Duodenal mucosa (tissue), 2 donors: Measurements from ENCODE around the gene MESP2.
"Not testable (repeated sequence)": the region's sequence is repeated elsewhere in the genome, so short reads cannot be mapped to it uniquely, and the experiment has no call there.

ENCODE experiments used
- H3K27ac ChIP-seq: one replicate; pipeline ENCODE4 v1.7.0; 2013; ENCODE audit warnings: low read depth, low read length
- H3K27me3 ChIP-seq, 2 donors: one replicate each; pipeline ENCODE4 v1.7.0; 2013; ENCODE audit warnings: low read length in 2 of 2, control low read depth in 1 of 2; ENCODE audit not compliant: insufficient read depth in 2 of 2, control insufficient read depth in 1 of 2
- H3K36me3 ChIP-seq, 2 donors: one replicate each; pipeline ENCODE4 v1.7.0; 2013; ENCODE audit warnings: low read length in 2 of 2, control low read depth in 1 of 2; ENCODE audit not compliant: insufficient read depth in 2 of 2, control insufficient read depth in 1 of 2
- H3K4me1 ChIP-seq, 2 donors: one replicate each; pipeline ENCODE4 v1.7.0; 2013; ENCODE audit warnings: low read length in 2 of 2, control low read depth in 1 of 2; ENCODE audit not compliant: insufficient read depth in 2 of 2, control insufficient read depth in 1 of 2
- H3K4me3 ChIP-seq, 2 donors: one replicate each; pipeline ENCODE4 v1.7.0; 2013; ENCODE audit warnings: low read length in 2 of 2, low read depth in 1 of 2
- H3K9ac ChIP-seq, 2 donors: one replicate each; pipeline ENCODE4 v1.7.0; 2013; ENCODE audit warnings: low read length in 2 of 2, low read depth in 1 of 2
- H3K9me3 ChIP-seq, 2 donors: one replicate each; pipeline ENCODE4 v1.7.0; 2013; ENCODE audit warnings: low read length in 2 of 2, control low read depth in 1 of 2; ENCODE audit not compliant: control insufficient read depth in 1 of 2

The MESP2 gene

DNA sequence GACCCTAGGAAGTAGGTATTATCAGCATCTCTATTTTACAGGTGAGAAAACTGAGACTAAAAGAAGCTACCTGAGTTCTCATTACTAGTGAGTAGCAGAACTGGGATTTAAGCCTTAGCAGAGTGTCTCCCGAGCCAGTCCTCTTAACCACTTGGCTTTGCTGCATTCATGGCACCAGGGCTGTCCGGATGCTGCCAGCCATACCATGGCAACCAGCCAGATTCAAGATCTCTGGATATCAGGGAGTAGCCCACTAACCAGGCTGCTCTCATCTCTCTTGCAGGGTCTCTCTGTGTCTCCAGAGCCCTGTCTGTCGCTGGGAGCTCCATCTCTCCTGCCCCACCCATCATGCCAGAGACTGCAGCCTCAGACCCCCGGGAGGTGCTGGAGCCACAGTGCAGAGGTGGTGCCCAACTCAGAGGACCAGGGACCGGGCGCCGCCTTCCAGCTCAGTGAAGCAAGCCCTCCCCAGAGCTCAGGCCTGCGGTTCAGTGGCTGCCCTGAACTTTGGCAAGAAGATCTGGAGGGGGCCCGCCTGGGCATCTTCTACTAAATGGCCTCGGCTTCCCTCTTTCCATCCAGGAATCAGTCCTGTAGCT, 1.7 kb downstream of the MESP2 start:
- Histone ChIP-seq H3K36me3 (no peaks in the 10 kb centered on the region), H3K27ac (no peak overlapping the region), H3K9me3 (no peaks in the 10 kb centered on the region), H3K27me3 (no peaks in the 10 kb centered on the region), H3K4me1 (peaks cover 16 to 30% of the 10 kb centered on the region in 2 donors), H3K9ac (no peak overlapping the region), H3K4me3 (no peak overlapping the region)

DNA sequence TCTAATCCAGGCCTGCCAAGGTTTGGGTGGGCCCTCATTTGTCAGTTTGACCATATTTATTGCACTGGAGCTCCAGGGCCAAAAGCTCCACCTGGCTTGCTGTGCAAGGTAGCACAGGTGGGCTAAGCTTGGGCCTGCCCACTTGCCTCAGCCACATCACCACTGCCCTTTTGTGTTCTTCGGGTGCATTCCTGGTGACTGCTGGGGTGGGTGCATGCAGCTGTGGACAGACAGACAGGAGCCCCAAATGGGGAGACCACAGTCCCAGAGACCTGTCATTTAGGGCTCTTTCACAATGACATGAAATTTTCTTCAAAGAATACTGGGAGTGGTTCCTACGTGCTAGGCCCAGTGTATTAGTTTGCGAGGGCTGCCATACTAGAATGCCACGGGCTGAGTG, 2.7 kb downstream of the MESP2 start:
- Histone ChIP-seq H3K9ac (no peak overlapping the region), H3K27ac (no peak overlapping the region), H3K4me1 (peaks cover 22 to 38% of the 10 kb centered on the region in 2 donors), H3K27me3 (no peaks in the 10 kb centered on the region), H3K36me3 (no peaks in the 10 kb centered on the region), H3K9me3 (no peaks in the 10 kb centered on the region), H3K4me3 (no peak overlapping the region)

DNA sequence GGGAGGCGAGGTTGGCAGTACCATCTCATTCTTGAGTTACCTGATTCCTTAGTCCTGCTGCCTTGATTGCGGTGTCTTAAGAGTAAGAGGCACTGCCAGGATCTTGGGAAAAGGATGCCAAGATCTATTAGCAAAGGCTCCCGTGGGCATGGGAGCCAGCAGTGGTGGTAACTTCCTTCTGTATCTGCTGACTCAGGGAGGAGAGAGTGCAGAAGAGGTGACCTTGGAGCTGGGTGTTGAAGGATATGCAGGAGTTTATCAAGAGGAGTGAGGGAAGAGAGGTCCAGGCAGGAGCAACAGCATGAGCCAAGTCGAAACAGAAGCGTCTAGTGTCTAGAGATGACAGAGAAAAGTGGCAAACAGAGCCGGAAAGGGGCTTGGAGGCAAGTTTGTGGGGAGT, 4.5 kb downstream of the MESP2 start:
- H3K27ac ChIP-seq, result no peak overlapping the region

DNA sequence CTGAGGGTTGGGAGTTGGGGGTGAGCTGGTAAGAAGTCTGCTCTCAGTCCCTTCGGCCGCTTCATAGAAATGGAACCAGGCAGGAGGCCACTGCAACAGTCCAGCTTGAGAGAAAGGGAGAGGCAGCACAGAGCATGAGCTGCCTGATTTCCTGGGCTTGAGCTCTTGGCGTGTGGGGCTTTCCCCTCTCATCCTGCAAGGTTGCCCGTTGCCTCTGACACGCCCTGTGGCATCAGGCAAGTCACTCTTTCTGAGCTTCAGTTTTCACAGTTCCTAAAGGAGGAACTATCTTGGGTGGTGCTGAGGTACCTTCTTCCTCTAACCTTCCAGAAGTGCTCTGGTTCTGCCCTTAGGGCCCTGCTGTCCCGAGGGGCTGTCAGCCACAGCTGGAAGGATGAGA, 4.9 kb downstream of the MESP2 start:
- H3K9ac ChIP-seq, result peak overlapping the region in 1 of 2 donors; percentile 28
- peaks cover 7 to 9% of the 10 kb centered on the region in 2 donors for H3K36me3 ChIP-seq
- H3K4me3 ChIP-seq, result no peak overlapping the region
- H3K27ac ChIP-seq, result no peak overlapping the region
- H3K9me3 ChIP-seq, result no peaks in the 10 kb centered on the region
- H3K27me3 ChIP-seq, result no peaks in the 10 kb centered on the region
- peaks cover 44 to 49% of the 10 kb centered on the region in 2 donors for H3K4me1 ChIP-seq

More for the DNA sequence above, 4.5 kb downstream of the MESP2 start:
- Histone ChIP-seq H3K4me1 (peaks cover 39 to 50% of the 10 kb centered on the region in 2 donors), H3K36me3 (peaks cover 7 to 9% of the 10 kb centered on the region in 2 donors), H3K27me3 (no peaks in the 10 kb centered on the region), H3K4me3 (no peak overlapping the region), H3K9ac (peak overlapping the region in 1 of 2 donors; percentile 28), H3K9me3 (no peaks in the 10 kb centered on the region)

DNA sequence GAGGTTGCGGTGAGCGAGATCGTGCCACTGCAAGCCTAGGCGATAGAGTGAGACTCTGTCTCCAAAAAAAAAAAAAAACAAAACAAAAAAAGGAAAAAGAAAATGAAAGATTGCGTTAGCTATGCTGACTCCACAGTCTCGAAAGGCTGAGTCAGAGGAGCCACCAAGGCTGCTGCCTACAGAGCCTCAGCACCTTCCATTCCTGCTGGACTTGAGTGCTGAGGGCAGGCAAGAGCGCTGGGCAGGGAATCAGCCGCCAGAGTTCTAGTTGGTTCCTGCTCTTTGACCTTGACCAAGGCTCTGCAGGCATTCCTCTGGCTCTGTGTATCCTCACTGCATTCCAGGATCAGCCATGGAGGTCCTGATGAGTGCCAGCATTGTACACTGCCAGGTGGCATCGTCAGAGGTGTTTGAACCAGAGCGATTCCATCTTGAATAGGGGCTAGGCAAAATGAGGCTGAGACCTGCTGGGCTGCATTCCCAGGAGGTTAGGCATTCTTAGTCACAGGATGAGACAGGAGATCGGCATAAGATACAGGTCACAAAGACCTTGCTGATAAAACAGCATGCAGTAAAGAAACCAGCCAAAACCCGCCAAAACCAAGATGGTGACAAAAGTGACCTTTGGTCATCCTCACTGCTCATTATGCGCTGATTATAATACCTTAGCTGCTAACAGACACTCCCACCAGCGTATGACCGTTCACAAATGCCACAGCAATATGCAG, 5.9 kb downstream of the MESP2 start:
- Histone ChIP-seq H3K9me3 (no peaks in the 10 kb centered on the region), H3K4me3 (no peak overlapping the region), H3K4me1 (peaks cover 45 to 51% of the 10 kb centered on the region in 2 donors), H3K36me3 (peaks cover 11 to 13% of the 10 kb centered on the region in 2 donors), H3K27ac (no peak overlapping the region), H3K9ac (no peak overlapping the region), H3K27me3 (no peaks in the 10 kb centered on the region)

DNA sequence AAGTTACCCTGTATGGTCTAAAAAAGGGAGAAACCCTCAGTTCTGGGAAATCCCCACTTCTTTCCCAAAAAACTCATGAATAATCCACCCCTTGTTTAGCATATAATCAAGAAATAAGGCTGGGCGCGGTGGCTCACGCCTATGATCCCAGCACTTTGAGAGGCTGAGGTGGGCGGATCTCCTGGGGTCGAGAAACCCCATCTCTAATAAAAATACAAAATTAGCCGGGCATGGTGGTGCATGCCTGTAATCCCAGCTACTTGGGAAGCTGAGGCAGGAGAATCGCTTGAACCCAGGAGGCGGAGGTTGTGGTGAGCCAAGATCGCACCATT, 6.5 kb downstream of the MESP2 start:
- not testable (repeated sequence) for H3K27me3 ChIP-seq, H3K4me3 ChIP-seq, H3K9me3 ChIP-seq, H3K27ac ChIP-seq, H3K9ac ChIP-seq
- peaks cover 13 to 14% of the 10 kb centered on the region in 2 donors for H3K36me3 ChIP-seq
- peaks cover 45 to 51% of the 10 kb centered on the region in 2 donors for H3K4me1 ChIP-seq

DNA sequence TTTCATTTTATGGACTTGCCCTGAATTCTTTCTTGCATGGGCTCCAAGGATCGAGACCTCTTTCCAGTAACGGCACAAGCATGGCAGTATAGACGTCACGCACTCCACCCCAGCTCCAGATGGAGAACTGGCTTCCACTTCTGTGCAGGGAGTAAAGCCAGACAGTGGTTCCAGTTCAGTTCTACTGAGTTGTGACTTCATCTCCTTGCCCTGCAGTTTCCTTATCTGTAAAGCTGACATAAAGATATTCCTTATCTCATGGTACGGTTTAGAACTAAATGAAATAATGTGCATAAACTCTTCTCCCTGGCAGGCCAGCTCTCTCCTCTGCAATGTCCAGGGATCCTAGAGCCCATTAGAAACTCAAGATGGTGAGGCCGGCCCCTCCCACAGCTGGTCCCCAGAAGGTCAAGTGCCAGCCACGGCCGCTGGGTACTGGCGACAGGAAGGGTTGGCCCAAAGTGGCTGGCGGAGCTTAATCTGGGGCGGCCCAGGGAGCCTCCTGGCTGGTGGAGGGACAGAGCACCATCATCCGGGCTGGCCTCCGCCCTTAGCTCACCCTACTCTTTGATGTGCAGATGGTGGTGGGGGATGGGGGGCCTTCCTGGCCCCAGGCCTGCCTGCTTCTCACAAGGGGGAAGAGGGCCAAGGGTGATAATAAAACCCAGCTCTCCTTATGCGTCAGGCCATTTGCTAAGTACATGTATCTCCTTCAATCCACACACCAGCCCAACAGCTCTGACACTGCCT, 7.2 kb downstream of the MESP2 start:
- no peak overlapping the region for H3K9ac ChIP-seq
- no peak overlapping the region for H3K4me3 ChIP-seq
- H3K9me3 ChIP-seq, result peaks cover 0 to 2% of the 10 kb centered on the region in 2 donors
- H3K27me3 ChIP-seq, result no peaks in the 10 kb centered on the region
- H3K4me1 ChIP-seq, result peaks cover 45 to 51% of the 10 kb centered on the region in 2 donors
- H3K27ac ChIP-seq, result peak overlapping the region; percentile 25
- H3K36me3 ChIP-seq, result peaks cover 20 to 21% of the 10 kb centered on the region in 2 donors

DNA sequence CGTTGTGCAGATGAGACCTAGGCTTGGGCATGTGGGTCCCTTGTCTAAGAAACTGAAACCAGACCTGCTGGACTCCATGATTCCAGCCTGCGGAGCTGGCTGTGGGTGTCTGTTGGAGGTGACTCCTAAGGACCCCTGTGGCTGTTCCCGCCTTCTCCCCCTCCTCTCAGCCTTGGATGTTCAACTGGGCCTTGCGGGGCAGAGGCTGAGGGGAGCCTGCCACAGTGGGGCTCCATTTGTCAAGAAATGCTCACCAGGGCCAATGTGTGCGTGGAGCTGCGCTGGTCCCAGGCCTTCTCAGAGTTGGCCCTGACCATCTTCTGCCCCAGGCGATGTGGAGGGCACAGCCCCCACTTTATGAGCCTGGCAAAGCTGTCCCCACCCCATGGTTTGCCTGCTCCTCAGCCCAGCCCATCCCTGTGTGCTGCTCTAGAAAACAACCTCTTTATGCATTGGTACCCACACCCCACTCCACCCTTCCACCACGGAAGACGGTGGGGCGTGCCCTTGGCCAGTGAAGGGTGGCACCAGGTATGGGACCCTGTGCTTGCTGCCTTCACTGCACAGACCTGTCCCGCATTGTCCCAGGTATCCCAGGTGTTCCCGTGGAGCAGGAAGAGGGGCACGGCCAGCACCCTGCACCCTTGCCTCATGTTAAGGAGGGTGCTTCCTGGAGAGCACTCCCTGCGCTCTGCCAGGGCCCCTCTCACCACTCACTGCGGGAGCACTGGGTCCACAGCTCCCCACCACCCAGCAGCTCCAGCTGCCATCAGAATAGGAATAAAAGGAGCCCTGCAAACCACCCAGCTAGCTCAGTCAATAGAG, 7.9 kb downstream of the MESP2 start:
- Histone ChIP-seq H3K4me3 (no peak overlapping the region), H3K4me1 (peaks cover 45 to 51% of the 10 kb centered on the region in 2 donors), H3K27me3 (no peaks in the 10 kb centered on the region), H3K27ac (peak overlapping the region; percentile 25), H3K9me3 (peaks cover 0 to 2% of the 10 kb centered on the region in 2 donors), H3K36me3 (peaks cover 23 to 24% of the 10 kb centered on the region in 2 donors), H3K9ac (no peak overlapping the region)

DNA sequence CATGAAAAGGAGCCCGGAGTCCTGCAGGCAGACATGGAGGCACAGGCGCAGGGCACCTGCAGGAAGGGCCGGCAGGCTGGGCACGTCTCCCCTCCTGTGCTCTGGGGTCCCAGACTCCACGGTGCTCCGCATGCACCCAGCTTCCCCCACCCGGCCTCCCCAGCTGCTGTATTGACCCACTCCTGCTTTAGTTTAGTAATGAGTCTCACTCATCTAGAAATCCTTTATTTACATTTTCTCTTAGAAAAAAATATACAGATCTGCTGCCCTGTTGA, 8.5 kb downstream of the MESP2 start:
- peaks cover 0 to 2% of the 10 kb centered on the region in 2 donors for H3K9me3 ChIP-seq
- H3K9ac ChIP-seq, result no peak overlapping the region
- H3K4me3 ChIP-seq, result no peak overlapping the region
- peak overlapping the region; percentile 55 for H3K27ac ChIP-seq
- peaks cover 23 to 24% of the 10 kb centered on the region in 2 donors for H3K36me3 ChIP-seq
- peaks cover 45 to 51% of the 10 kb centered on the region in 2 donors for H3K4me1 ChIP-seq
- H3K27me3 ChIP-seq, result no peaks in the 10 kb centered on the region
